ENCODE measurements around the gene TSPAN3. TPM values are rescaled to one million over a fixed set of nuclear protein-coding genes. Genes with fewer than 3 reads are reported as not detected.

TSPAN3 gene
- total RNA-seq, 2 experiments from 2014 or later: 25.6 to 27.0 TPM

- H3K9me3 Mint-ChIP-seq: no peaks in the 10 kb centered on the region
- DNase-seq (no peak), ATAC-seq (no peak)
- H3K4me1 Mint-ChIP-seq (ENCODE audit: low read depth): no peaks in the 10 kb centered on the region
- no peak overlapping the region for H3K27ac Mint-ChIP-seq
- no peak overlapping the region for H3K4me3 Mint-ChIP-seq
- intact Hi-C loops (cut with micrococcal nuclease): no loop called here
- POLR2A ChIA-PET: interaction anchor here (1.0 kb wide), 1 partner anchor 57 kb away, joined by 3 read pairs; no protein-coding TSS in a partner anchor
- H3K36me3 Mint-ChIP-seq (ENCODE audit: low read depth): no peaks in the 10 kb centered on the region
- no peak for TF ChIP-seq CTCF (IDR thresholded peaks at IDR 0.05)
- H3K27me3 Mint-ChIP-seq: no peaks in the 10 kb centered on the region
- CTCF ChIA-PET: interaction anchor here (0.7 to 1.4 kb wide), 2 partner anchors 10 to 22 kb away, joined by 3 read pairs; no protein-coding TSS in a partner anchor
Observed at GRCh38 chr15:77097248-77097721, 26.4 kb upstream of the TSPAN3 start.

GRCh38 chr15:77096541-77096940, 25.6 kb upstream of the TSPAN3 start:
- H3K4me3 Mint-ChIP-seq: no peak overlapping the region
- CTCF ChIA-PET: interaction anchor here (1.1 to 2.3 kb wide), 3 partner anchors 11 to 123 kb away, joined by 3 to 7 read pairs (median 7); no protein-coding TSS in a partner anchor
- H3K9me3 Mint-ChIP-seq: no peaks in the 10 kb centered on the region
- ATAC-seq: no peak
- TF ChIP-seq CTCF (IDR thresholded peaks at IDR 0.05): no peak
- no peaks in the 10 kb centered on the region for H3K27me3 Mint-ChIP-seq
- no peaks in the 10 kb centered on the region for H3K4me1 Mint-ChIP-seq (ENCODE audit: low read depth)
- POLR2A ChIA-PET: no interaction called here
- H3K36me3 Mint-ChIP-seq (ENCODE audit: low read depth): no peaks in the 10 kb centered on the region
- DNase-seq: no peak
- no peak overlapping the region for H3K27ac Mint-ChIP-seq
- intact Hi-C loops (cut with micrococcal nuclease): no loop called here

GRCh38 chr15:77096138-77096537, 25.2 kb upstream of the TSPAN3 start:
- Mint-ChIP-seq H3K9me3 (no peaks in the 10 kb centered on the region), H3K27ac (no peak overlapping the region), H3K4me1 (ENCODE audit: low read depth) (no peaks in the 10 kb centered on the region), H3K36me3 (ENCODE audit: low read depth) (no peaks in the 10 kb centered on the region), H3K27me3 (no peaks in the 10 kb centered on the region), H3K4me3 (no peak overlapping the region)
- no peak for TF ChIP-seq CTCF (IDR thresholded peaks at IDR 0.05)
- intact Hi-C loops (cut with micrococcal nuclease): no loop called here
- ATAC-seq: no peak
- ChIA-PET POLR2A (no interaction called here), CTCF (interaction anchor here (0.9 to 2.3 kb wide), 4 partner anchors 11 to 122 kb away, joined by 3 to 7 read pairs (median 5); no protein-coding TSS in a partner anchor)
- DNase-seq: no peak

- peak; percentile 36 for TF ChIP-seq CTCF (IDR thresholded peaks at IDR 0.05)
- no peaks in the 10 kb centered on the region for H3K27me3 Mint-ChIP-seq
- ChIA-PET CTCF (interaction anchor here (0.6 to 2.3 kb wide), 7 partner anchors 13 to 449 kb away, joined by 3 to 10 read pairs (median 3); no protein-coding TSS in a partner anchor), POLR2A (no interaction called here)
- intact Hi-C loops (cut with micrococcal nuclease): no loop called here
- no peaks in the 10 kb centered on the region for H3K4me1 Mint-ChIP-seq (ENCODE audit: low read depth)
- no peaks in the 10 kb centered on the region for H3K36me3 Mint-ChIP-seq (ENCODE audit: low read depth)
- DNase-seq (peak; percentile 34), ATAC-seq (peak; percentile 37)
- H3K27ac Mint-ChIP-seq: no peak overlapping the region
- H3K9me3 Mint-ChIP-seq: no peaks in the 10 kb centered on the region
- no peak overlapping the region for H3K4me3 Mint-ChIP-seq
Observed at GRCh38 chr15:77094397-77095030, 23.6 kb upstream of the TSPAN3 start.

GRCh38 chr15:77093436-77093835, 22.5 kb upstream of the TSPAN3 start:
- DNase-seq (no peak), ATAC-seq (no peak)
- Mint-ChIP-seq H3K4me1 (ENCODE audit: low read depth) (no peaks in the 10 kb centered on the region), H3K27me3 (no peaks in the 10 kb centered on the region), H3K4me3 (no peak overlapping the region), H3K27ac (no peak overlapping the region), H3K9me3 (no peaks in the 10 kb centered on the region), H3K36me3 (ENCODE audit: low read depth) (no peaks in the 10 kb centered on the region)
- no peak for TF ChIP-seq CTCF (IDR thresholded peaks at IDR 0.05)
- CTCF ChIA-PET: interaction anchor here (0.8 to 1.7 kb wide), 4 partner anchors 13 to 450 kb away, joined by 3 to 10 read pairs (median 4); no protein-coding TSS in a partner anchor
- intact Hi-C loops (cut with micrococcal nuclease): no loop called here
- POLR2A ChIA-PET: interaction anchor here (1.0 kb wide), 1 partner anchor 67 kb away, joined by 3 read pairs; no protein-coding TSS in a partner anchor
